HG03460 (cell line): ENCODE measurements around the gene NAA10.

Experiments used
- ATAC-seq: cut with Tn5 transposase; IDR thresholded peaks from one replicate; pipeline ENCODE4 v1.9.1; 2021; ENCODE audit not compliant: unreplicated experiment

The NAA10 gene

DNA sequence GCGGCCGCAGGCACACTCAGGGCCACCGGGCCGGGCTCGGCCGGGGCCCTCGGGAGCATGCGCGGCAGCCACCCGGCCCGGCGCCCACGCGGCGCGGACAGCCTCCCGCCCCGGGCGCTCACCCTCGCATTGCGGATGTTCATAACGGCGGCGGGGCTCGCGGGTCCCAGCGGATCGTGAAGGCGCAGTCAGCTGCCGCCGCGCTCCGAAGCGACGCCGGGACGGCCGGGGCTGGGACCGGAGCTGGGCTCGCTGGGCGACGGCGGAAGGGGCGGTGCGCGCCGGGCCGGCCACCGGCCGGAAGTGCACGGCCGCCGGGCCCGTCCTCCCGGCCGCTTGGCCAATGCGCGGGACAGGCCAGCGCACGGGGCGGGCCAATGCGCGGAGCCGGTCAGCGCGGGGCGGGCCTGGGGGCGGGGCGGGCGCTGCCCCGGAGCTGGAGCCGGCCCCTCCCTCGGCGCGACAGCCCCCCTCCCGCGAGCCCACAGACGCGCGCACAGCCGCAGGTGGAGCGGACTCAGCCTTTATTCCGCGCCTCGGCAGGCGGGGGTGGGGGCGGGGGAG lies at the start of gene NAA10:
NAA10 (minus strand) TSS at position 276 of the 564 bp plus-strand sequence; CDS start at position 143, 133 bp downstream.
- ATAC-seq, result peak; percentile 88

DNA sequence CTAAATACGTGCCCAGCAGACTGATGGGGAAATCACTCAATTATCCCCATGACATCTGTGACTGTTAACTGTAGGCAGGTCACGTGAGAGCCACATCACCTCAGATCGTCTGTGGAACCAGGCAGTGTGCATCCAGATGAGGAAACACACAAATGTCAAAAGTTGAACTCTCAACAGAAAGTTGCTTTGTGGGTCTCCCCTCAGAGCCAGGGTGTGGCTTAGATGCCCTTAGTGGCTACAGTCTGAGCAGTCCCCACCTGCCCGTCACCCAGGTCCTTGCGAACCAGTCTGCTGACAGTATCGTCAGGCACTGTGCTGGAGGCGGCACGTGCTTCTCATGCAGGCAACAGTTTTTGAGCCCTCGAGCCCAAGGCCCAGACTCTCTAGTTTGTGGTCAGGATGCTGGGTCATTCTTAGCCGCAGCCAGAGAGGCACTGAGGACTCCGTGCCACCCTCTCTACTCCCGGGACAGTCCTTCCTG lies 48.5 kb upstream of the NAA10 start:
- ATAC-seq, result no peak

DNA sequence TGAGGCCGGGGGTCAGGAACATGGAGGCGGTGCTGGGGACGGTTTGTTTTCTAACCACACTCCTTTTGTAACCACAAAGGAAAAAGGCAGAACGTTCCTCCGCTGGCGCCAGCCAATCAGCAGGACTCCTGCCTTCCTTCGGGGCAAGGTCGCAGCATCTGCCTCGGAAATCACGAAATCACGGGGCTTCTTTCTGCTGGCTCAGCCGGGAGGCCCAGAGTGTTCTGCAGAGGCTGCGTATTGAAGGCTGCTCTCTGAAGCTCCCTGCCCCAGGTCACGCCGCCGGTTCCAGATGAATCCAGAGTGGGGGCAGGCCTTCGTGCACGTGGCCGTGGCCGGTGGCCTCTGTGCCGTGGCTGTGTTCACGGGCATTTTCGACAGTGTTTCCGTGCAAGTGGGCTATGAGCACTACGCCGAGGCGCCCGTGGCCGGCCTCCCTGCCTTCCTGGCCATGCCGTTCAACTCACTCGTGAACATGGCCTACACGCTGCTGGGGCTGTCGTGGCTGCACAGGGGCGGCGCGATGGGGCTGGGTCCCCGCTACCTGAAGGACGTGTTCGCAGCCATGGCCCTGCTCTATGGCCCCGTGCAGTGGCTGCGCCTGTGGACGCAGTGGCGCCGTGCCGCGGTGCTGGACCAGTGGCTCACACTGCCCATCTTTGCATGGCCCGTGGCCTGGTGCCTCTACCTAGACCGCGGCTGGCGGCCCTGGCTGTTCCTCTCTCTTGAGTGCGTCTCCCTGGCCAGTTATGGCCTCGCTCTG lies 47.1 kb upstream of the NAA10 start:
- no peak for ATAC-seq

DNA sequence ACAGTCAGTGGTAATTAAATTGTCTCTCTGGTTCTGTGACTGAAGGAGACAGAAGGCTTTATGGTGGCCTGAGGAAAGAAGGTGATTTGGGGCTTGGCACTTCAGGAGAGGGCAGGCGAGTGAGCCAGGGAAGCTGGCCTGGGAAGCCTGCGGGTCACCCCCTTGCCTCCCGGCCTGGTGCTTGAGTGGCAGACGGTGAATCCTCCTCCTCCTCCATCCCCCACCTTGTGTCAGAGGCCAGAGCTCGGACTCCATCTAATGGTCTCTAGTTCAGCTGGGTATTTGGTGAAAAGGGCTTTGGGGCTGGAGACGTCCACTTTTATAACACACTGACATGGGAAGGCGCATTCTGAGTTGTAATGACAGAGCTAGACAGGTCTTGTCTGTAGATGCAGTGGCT lies 46.4 kb upstream of the NAA10 start:
- ATAC-seq, result no peak

DNA sequence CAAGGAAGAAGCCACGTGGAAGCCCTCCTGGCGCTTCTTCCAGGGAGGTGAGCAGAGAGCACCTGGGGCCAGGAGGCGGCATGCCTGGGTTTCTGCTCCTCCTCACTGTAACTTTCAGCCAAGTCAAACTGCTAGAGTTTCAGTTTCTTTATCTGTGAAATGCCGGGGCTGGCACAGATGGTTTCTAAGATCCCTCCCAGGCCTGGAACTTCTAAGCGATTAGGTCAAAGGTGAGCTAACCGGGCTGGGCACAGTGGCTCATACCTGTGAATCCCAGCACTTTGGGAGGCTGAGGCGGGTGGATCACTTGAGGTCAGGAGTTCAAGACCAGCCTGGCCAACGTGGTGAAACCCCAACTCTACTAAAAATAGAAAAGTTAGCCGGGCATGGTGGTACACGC lies 45.6 kb upstream of the NAA10 start:
- ATAC-seq, result peak; percentile 49

DNA sequence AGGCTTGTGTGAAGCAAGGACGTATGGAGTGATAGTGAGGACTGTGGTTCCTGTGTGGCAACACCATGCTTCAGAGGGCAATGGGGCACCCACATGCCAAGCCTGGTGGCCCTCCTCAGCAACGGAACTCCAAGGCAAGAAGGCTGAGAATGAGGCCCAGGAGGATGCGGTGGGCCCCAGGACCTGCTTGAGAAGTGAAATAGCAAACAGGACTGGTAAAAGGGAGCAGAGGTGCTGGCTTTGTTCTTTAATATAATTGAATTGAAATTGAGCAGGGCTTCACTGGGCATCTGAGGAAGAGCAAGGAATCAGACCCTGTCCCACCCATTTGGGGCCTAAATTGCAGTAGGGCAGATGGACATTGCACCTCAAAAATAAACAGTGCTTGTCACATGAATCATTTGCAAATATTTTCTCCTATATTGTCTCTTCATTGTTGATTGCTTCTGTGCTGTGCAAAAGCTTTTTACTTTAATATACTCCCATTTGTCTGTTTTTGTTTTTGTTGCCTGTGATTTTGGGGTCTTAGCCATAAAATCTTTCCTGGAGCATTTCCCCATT lies 40.0 kb upstream of the NAA10 start:
- no peak for ATAC-seq

DNA sequence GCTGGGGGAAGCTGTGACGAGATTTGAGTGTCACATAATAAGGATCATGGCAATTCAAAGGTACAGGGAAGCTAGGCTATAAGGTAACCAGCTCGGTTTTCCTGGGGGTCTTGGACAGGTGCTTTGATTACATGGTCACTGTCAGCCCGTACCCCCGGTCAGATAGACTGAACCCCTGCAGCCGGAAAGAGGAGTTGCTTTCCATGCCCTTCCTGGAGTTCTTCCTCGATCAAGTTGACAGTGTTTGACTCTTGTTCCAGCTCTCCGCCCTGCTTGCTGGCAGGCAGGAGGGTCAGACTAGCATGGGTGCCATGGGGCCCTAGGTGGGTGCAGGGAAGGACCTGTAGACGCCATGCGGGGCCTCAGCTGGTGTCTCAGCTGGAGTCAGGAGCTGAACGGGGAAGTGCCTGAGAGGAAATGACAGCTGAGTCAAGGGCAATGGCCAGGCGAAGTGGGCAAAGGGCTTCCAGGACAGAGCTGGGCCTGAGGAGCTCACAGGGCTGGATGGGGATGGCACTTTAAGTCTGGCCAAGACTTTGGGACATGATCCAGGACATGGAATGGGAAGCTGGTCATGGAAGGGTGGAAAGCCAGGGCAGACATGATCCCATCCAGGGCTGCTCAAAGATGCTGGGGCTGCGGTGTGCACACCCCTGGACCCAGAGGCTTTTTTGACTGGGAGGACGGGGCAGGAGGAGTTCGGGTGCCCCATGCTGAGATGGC lies 39.3 kb upstream of the NAA10 start:
- no peak for ATAC-seq

DNA sequence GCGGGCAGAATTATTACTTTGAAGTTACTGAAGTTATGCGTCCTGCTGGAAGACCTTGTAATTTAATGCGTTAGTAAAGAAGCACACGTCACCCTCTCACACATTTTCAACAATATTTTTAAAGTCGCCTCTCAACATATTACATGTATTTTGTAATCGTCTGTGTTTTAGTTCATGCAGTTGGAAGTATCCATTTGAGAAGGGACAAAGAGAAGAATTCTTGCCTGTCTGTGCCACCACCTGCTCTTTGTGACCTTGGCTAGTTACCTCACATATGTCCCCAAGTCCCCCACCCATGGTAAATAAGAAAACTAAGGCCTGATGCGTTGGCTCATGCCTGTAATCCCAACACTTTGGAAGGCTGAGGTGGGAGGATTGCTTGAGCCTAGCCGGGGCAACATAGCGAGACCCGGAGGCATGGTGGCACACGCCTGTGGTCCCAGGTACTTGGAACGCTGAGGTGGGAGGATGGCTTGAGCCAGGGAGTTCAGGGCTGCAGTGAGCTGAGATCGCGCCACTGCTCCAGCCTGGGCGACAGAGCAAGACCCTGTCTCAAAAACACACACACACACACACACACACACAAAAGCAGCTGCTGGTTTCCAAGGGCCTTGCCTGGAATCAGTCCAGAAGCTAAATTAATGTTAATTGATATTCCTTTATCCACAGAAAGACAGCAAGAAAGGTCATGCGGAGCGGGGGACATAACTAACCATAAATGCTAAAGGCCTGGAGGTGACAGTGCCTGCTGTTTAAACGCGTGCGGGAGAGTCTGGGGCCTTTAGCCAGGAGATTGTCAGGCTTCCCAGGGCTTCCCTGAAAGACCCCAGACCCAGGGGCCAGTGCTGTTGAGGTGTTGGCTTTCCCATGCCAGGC lies 38.5 kb upstream of the NAA10 start:
- ATAC-seq, result no peak

DNA sequence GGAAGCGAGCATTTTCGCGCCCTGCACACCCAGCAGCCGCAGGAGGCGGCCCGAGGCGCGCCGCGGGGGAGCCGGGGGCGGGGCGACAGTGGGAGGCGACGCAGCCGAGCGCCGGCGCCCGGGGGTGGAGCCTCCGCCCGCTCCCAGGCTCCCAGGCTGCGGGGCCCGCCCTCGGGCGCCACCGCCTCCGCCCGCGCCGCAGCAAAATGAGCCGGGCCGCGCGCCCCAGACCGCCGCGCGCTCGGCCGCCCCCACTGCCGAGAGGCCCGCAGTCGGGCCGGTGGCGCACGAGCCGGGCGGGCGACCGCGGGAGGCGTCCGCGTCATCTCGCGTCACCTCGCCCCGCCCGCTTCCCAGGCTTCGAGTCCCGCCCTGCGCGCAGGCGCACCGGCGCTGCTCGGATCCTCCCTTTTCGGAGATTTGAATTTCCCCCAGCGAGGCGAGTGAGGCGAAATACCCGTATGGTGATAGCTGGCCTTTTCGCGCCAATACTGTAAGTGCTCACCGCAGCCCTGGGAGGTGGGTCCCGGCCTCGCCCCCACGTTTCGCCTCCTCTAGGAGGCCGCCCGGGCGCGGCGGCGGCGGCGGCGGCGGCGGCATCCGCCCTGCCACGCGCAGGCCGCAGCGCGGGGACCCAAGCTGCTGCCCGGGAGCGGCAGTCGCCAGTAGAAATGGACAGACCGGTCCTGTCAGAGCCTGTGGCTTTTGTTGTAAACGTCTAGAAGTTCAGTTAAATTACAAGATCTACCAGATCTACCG lies 37.7 kb upstream of the NAA10 start, which contains the start of gene TMEM187:
TMEM187 (plus strand) TSS at position 387 of the 759 bp plus-strand sequence. CDS start 9,309 bp downstream, outside the sequence.
- peak; percentile 42 for ATAC-seq

DNA sequence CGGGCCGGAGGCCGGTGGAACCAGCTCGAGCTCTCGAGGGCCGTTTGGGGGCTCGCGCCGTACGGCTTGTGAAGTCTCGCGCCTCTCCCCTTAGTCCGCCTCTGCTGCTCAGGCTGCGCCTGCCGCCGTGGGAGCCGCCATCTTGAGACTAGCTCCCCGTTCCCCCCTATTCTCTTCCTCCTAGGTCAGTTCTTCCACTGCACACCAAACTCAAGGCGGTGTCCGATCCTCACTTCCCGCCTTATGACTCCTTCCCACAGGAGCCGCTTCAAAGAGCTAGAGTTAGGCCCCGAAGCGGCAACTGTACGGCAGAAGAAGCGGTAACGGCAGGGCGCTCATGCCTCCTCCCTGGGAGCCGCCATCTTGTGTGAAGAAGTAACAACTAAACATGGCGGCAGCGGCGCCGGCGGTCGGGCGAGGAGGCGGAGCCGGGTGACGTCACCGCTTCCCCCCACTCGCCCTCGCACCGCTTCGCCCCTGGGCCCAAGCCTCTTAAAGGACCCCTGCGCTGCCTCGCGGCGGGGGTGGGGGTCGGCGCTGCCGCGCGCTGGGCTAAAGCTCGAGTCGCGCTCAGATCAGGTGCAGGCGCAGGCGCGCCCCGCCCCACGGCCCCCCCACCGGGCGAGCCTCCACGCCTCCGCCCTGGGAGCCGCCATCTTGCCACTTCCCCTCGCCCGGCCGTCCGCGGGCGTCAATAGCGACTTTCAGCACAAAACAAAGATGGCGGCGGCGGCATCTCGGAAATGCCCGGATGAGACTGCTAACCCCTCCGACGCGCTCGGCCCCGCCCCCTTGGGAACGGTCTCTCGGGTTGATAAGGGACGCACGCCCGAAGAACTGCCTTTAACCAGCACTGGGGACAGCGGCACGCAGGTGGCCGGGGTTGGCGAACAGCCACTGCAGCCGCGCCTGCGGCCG lies 36.9 kb upstream of the NAA10 start, which contains the start of gene HCFC1:
HCFC1 (minus strand) TSS at position 369 of the 918 bp plus-strand sequence. CDS start 978 bp downstream, outside the sequence.
- ATAC-seq, result peak; percentile 42

DNA sequence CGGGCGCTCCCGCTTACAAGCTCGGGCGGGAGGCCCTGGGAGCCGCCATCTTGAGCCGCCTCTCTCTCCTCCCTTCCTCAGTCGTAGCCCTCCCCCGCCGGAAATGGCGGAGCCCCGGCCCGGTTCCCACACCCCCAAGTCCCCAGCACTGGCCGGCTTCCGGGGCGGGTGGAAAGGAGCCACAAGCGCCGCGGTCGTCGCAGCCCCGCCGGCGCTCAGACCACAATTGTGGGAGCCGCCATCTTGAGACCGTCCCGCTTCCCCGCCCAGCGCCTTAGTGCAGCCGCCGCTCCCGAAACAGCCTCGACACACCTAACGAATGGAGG lies 36.2 kb upstream of the NAA10 start:
- ATAC-seq, result peak; percentile 28

DNA sequence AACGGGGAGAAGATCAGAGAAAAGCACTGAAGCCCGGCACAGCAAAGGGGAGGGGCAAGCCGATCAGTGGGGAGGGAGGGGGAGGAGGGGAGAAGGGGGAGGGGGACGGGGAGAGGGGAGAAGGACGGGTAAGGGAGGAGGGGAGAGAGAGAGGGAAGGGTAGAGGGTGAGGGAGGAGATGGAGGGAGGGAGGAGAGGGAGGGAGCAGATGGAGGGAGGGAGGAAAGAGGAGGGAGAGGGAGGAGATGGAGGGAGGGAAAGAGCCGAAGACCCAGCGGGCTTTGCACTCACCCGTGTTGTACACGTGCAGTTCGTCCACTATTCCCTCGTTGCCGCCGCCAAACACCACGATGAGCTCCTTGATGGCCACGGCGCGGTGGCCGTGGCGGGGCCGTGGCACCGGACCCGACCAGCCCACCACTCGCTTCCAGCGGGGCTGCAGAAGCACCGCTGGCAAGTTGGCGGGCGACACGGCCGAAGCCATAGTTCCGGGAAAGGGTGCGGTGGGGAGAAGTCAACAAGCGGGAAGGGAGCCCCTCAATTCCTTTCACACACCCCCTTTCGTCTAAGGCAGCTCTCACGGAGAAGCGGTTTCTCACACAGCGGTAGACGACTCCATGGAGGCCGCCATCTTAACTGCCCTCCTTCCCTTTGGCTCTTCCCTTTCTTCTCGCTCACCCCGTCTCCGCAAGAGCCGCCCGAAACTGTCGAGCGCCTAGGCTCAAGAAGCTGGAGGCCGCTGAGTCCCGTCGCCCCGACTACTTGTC lies 35.7 kb upstream of the NAA10 start:
- ATAC-seq, result no peak

DNA sequence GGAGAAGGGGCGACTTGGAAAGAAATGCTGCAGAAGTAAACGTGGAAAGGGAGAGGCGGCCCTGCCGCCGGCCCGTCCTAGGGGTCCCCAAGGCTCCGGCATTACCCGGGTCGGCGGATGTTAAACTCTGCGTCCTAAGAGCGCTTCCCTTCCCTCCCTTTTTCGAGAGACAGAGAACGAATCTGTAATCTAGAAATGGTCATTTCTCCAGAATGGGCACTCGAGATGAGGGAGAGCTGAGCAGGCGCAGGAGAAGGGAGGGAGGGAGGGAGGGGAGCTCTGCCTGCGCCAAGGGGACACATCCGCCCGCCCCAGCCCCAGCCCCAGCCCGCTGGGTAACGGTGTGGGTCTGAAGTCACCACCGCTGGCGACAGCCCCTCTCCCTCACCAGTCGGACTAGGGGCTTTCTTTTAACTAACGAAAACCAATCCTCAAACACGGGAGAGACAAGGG lies 35.1 kb upstream of the NAA10 start:
- ATAC-seq, result no peak

DNA sequence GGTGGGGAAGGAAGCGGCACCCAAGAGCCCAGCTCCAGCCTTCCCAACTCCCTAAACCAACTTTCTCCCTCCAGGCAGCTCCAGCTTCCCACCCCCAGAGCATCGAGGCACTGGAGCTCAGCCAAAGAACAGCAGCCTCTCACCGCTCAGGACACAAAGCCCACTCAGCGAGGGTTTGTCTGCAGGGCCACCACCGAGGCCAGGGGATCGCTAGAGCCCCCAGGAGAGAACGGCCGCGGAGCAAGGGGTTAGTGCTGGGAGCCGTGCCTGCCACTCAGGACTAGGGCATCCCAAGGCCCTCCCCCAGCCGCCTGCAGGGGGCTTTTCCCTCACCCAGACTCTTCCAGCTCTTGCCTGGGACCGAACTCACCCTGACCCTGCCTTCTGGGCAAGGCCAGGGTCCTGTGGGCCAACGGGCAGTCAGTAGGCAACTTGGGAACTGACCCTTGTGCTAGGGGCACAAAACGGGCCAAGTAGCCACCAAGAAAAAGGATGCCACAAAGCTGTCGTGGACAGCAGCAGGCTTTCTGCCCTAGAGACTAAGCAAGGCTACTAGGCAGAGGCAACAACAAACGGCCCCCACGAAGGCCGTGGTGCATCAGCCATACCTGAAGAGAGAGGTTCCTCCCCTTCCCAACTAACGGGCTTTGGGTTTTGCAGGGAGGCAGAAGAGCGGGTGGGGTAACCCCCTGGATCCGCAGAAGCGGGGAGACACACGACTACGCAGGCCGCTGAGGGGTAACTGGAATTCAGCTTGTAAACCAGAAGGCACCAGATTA lies 34.5 kb upstream of the NAA10 start:
- ATAC-seq, result no peak

DNA sequence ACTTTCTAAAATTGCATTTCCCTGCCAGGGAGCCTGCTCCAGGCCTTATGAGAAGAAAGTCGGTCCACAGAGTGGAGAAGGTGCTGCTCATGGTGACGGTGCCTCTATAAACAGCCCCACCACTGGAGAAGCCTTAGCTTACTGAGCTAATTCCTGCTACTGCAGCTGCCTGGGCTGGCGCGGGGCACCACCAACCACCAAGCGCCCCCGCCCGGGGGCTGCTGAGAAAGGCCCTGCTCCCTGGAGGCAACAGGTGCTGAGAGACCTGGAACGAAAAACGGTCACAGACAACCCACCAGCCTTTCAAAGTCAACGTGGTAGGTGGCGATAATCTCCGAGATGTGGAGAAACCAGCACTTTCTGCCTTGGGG lies 33.9 kb upstream of the NAA10 start:
- ATAC-seq, result no peak

DNA sequence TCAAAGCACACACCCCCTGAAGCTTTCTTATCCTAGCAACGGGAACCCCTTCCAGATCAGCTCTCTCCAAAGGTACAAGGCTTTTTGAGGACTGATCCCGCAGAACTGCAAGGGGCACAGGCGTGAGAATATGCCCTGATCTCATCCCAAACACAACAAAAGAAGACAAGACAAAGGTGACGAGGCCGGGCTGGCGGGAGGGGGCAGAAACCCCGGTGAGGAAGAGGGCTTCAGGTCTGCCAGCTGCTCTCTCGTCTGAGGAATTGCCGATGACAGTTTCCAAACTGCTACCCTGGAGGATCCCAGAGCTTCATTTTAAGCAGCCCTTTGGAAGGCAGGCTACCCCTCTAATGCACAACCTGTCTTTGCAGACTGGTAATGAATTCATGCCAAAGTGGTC lies 33.4 kb upstream of the NAA10 start:
- ATAC-seq, result no peak

DNA sequence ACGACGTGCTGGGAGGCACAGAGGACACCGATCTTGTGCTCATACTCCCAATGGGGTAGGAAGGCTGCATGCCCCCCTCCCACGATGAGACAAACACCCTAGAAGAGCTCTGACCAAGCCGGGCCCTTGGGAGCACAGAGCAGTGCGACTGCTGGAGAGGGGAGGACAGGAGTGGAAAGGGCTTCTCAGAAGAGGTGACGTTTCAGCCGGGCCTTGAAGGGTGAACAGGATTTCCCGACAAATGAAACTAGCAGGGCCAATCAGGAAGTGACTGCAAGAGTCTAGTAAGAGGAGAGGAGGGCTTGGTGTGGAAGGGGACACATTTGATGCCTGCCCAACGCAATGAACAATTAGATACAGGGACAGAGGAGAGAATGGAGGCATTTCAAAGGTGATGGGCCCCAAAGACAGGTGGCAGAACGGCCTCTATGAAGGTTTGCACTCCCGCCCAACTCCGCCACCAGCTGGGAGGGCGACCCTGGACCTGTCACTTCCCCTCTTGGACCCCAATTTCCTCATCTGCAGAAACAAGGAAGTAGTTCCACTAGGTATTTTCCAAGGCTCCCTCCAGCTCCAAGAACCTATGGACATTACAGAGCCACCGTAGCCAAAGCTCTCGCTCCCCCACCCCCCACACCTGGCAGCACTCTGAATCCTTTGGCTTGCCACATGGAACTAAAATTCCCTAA lies 32.8 kb upstream of the NAA10 start:
- ATAC-seq, result no peak
